Vagina (tissue), 2 donors: Measurements from ENCODE around the gene USF3. TPM values are rescaled to one million over a fixed set of nuclear protein-coding genes. Genes with fewer than 3 reads are reported as not detected.

Experiments used
- DNase-seq, 2 donors: peaks; one replicate each; pipeline ENCODE4 v3.0.0-alpha.2; 2017; ENCODE audit errors: extremely low spot score in 2 of 2
- H3K27ac ChIP-seq: fragments of 200-600 bp; sonication (generic); one replicate; pipeline ENCODE4 v1.5.1; 2019
- H3K27me3 ChIP-seq: fragments of 200-600 bp; sonication (generic); one replicate; pipeline ENCODE4 v1.5.1; 2019
- H3K36me3 ChIP-seq, 2 donors: fragments of 200-600 bp; sonication (generic); one replicate each; pipeline ENCODE4 v1.5.1; 2017 to 2019
- H3K4me1 ChIP-seq: fragments of 200-600 bp; sonication (generic); one replicate; pipeline ENCODE4 v1.5.1; 2019
- H3K4me3 ChIP-seq, 2 donors: fragments of 200-600 bp; sonication (generic); 1 replicate in 1 of 2; 2 replicates in 1 of 2; pipeline ENCODE4 v1.5.1; 2016 to 2019
- H3K9me3 ChIP-seq: fragments of 200-600 bp; sonication (generic); one replicate; pipeline ENCODE4 v1.5.1; 2019
- CTCF ChIP-seq, 3 experiments: fragments of 450-650 bp in 2 of 3; fragments of 200-600 bp in 1 of 3; sonication (generic) in 1 of 3; IDR thresholded peaks; one replicate each; pipeline ENCODE4 v1.5.1; 2017 to 2019; ENCODE audit warnings: antibody characterized with exemption in 3 of 3, mild to moderate bottlenecking in 2 of 3, moderate library complexity in 2 of 3
- POLR2A ChIP-seq, 2 donors: fragments of 450-650 bp; IDR thresholded peaks; one replicate each; pipeline ENCODE4 v1.6.1; 2017; ENCODE audit warnings: antibody characterized with exemption in 2 of 2, mild to moderate bottlenecking in 2 of 2, moderate library complexity in 2 of 2
- POLR2AphosphoS5 ChIP-seq, 2 donors: sonication (generic); formaldehyde crosslinking; IDR thresholded peaks; one replicate each; pipeline ENCODE4 v1.9.0; 2017; ENCODE audit warnings: antibody characterized with exemption in 2 of 2, mild to moderate bottlenecking in 2 of 2, low read depth in 1 of 2; ENCODE audit not compliant: insufficient read depth in 1 of 2
- intact Hi-C: fragments of 100-400 bp; cut with DNase I; formaldehyde crosslinking; loops from one replicate; pipeline ENCODE4 v1.15.1; 2023
- total RNA-seq: library from RNA; depleted of rRNA; stranded (reverse); fragments of >200 nt; gene quantifications from one replicate; pipeline ENCODE4 v1.2.3, GENCODE V29; 2016

Gene USF3
- total RNA-seq, 1 donor from 2014 or later = 19.2 TPM

GRCh38 chr3:113695431-113695785 is 1.0 kb downstream of the USF3 start:
- H3K9me3 ChIP-seq = no peaks in the 10 kb centered on the region
- no peaks in the 10 kb centered on the region for H3K36me3 ChIP-seq
- DNase-seq = no peak
- TF ChIP-seq POLR2A (IDR thresholded peaks at IDR 0.05) = no peak
- no peak for TF ChIP-seq CTCF (IDR thresholded peaks at IDR 0.05)
- no peak for TF ChIP-seq POLR2AphosphoS5 (IDR thresholded peaks at IDR 0.05; ENCODE audit: insufficient read depth in 1 of 2, low read depth in 1 of 2)
- intact Hi-C loops = no loop called here
- peak overlapping the region; percentile 96 to 100 for H3K4me3 ChIP-seq
- peak overlapping the region; percentile 100 for H3K27ac ChIP-seq
- peaks cover 41% of the 10 kb centered on the region for H3K4me1 ChIP-seq
- no peaks in the 10 kb centered on the region for H3K27me3 ChIP-seq

GRCh38 chr3:113690482-113690881 is 6.0 kb downstream of the USF3 start:
- intact Hi-C loops = no loop called here
- TF ChIP-seq POLR2AphosphoS5 (IDR thresholded peaks at IDR 0.05; ENCODE audit: insufficient read depth in 1 of 2, low read depth in 1 of 2) = no peak
- no peak for TF ChIP-seq POLR2A (IDR thresholded peaks at IDR 0.05)
- TF ChIP-seq CTCF (IDR thresholded peaks at IDR 0.05) = no peak

GRCh38 chr3:113685956-113686721 is 10.3 kb downstream of the USF3 start:
- intact Hi-C loops = no loop called here
- H3K9me3 ChIP-seq = no peaks in the 10 kb centered on the region
- no peaks in the 10 kb centered on the region for H3K4me1 ChIP-seq
- no peak for DNase-seq
- H3K36me3 ChIP-seq = no peaks in the 10 kb centered on the region
- no peak for TF ChIP-seq POLR2AphosphoS5 (IDR thresholded peaks at IDR 0.05; ENCODE audit: insufficient read depth in 1 of 2, low read depth in 1 of 2)
- no peak for TF ChIP-seq CTCF (IDR thresholded peaks at IDR 0.05)
- TF ChIP-seq POLR2A (IDR thresholded peaks at IDR 0.05) = no peak
- H3K4me3 ChIP-seq = no peak overlapping the region
- H3K27me3 ChIP-seq = no peaks in the 10 kb centered on the region
- peak overlapping the region; percentile 61 for H3K27ac ChIP-seq

More at GRCh38 chr3:113690482-113690881, 6.0 kb downstream of the USF3 start:
- Histone ChIP-seq H3K27ac (no peak overlapping the region), H3K27me3 (no peaks in the 10 kb centered on the region), H3K4me3 (no peak overlapping the region), H3K36me3 (no peaks in the 10 kb centered on the region), H3K4me1 (peaks cover 21% of the 10 kb centered on the region), H3K9me3 (no peaks in the 10 kb centered on the region)
- DNase-seq = no peak

GRCh38 chr3:113685124-113685523 is 11.3 kb downstream of the USF3 start:
- intact Hi-C loops = no loop called here
- DNase-seq = no peak
- peak overlapping the region; percentile 61 for H3K27ac ChIP-seq
- no peaks in the 10 kb centered on the region for H3K36me3 ChIP-seq
- H3K4me1 ChIP-seq = no peaks in the 10 kb centered on the region
- no peaks in the 10 kb centered on the region for H3K9me3 ChIP-seq
- H3K27me3 ChIP-seq = no peaks in the 10 kb centered on the region
- no peak for TF ChIP-seq POLR2AphosphoS5 (IDR thresholded peaks at IDR 0.05; ENCODE audit: insufficient read depth in 1 of 2, low read depth in 1 of 2)
- TF ChIP-seq POLR2A (IDR thresholded peaks at IDR 0.05) = no peak
- TF ChIP-seq CTCF (IDR thresholded peaks at IDR 0.05) = no peak
- no peak overlapping the region for H3K4me3 ChIP-seq

- no peak for TF ChIP-seq CTCF (IDR thresholded peaks at IDR 0.05)
- TF ChIP-seq POLR2A (IDR thresholded peaks at IDR 0.05) = no peak
- no peak for TF ChIP-seq POLR2AphosphoS5 (IDR thresholded peaks at IDR 0.05; ENCODE audit: insufficient read depth in 1 of 2, low read depth in 1 of 2)
- intact Hi-C loops = no loop called here
- Histone ChIP-seq H3K9me3 (no peaks in the 10 kb centered on the region), H3K36me3 (no peaks in the 10 kb centered on the region), H3K27ac (no peak overlapping the region), H3K4me3 (no peak overlapping the region), H3K4me1 (no peaks in the 10 kb centered on the region), H3K27me3 (no peaks in the 10 kb centered on the region)
- DNase-seq = no peak
Measured at GRCh38 chr3:113684271-113684819, 12.1 kb downstream of the USF3 start.
